PC-3 (cell line): ENCODE measurements around the gene CHL1. TPM values are rescaled to one million over a fixed set of nuclear protein-coding genes. Genes with fewer than 3 reads are reported as not detected.

ENCODE experiments used
- ATAC-seq: fragments of 200-7000 bp; cut with Tn5 transposase; 2 replicates; pipeline ENCODE4 v1.9.1; 2020; ENCODE audit warnings: mild to moderate bottlenecking, moderate library complexity
- Bru-seq: library from RNA; stranded (reverse); fragments of 400-500 nt; gene quantifications from one replicate; lab custom pipeline; 2021; lab: Mats Ljungman, UMichigan
- BruChase-seq, 2 experiments: library from RNA; stranded (reverse); fragments of 400-500 nt; gene quantifications; one replicate each; lab custom pipeline; 2021; lab: Mats Ljungman, UMichigan
- BruUV-seq: library from RNA; stranded (reverse); fragments of 400-500 nt; replicated peaks from 2 replicates; lab custom pipeline; 2021; lab: Mats Ljungman, UMichigan
- CTCF ChIA-PET: fragments of 300-600 bp; sonication (Branson Sonifier 250); formaldehyde crosslinking; loops from one replicate; lab custom pipeline; 2022; ENCODE audit warnings: antibody characterized with exemption; lab: Charles Lee
- POLR2A ChIA-PET: fragments of 300-600 bp; sonication (Branson Sonifier 250); formaldehyde crosslinking; loops from one replicate; lab custom pipeline; 2022; ENCODE audit warnings: antibody characterized with exemption; ENCODE audit not compliant: unreplicated experiment; lab: Charles Lee
- DNase-seq: peaks from one replicate; pipeline ENCODE4 v3.0.0-alpha.2; 2015
- H2AFZ ChIP-seq: fragments of 300-600 bp; sonication (generic); 2 replicates; pipeline ENCODE4 v1.6.0; 2016; ENCODE audit warnings: antibody characterized with exemption, low read length
- H3F3A ChIP-seq: fragments of 300-600 bp; sonication (generic); one replicate; pipeline ENCODE4 v1.6.0; 2017; ENCODE audit warnings: antibody characterized with exemption, low read length, control low read depth, mild to moderate bottlenecking; ENCODE audit not compliant: unreplicated experiment
- H3K27ac ChIP-seq: fragments of 300-600 bp; sonication (generic); 2 replicates; pipeline ENCODE4 v1.5.1; 2016; ENCODE audit warnings: mild to moderate bottlenecking, low read length
- H3K27me3 ChIP-seq: fragments of 300-600 bp; sonication (generic); 2 replicates; pipeline ENCODE4 v1.6.1; 2016; ENCODE audit warnings: low read length, mixed read lengths
- H3K36me3 ChIP-seq: fragments of 300-600 bp; sonication (generic); 2 replicates; pipeline ENCODE4 v1.6.1; 2016; ENCODE audit warnings: low read depth, mixed run types, low read length, mixed read lengths
- H3K4me1 ChIP-seq: fragments of 300-600 bp; sonication (generic); 2 replicates; pipeline ENCODE4 v1.5.1; 2016; ENCODE audit warnings: low read length; ENCODE audit not compliant: insufficient read depth
- H3K4me2 ChIP-seq: fragments of 300-600 bp; sonication (generic); 2 replicates; pipeline ENCODE4 v1.6.0; 2016; ENCODE audit warnings: low read length
- H3K4me3 ChIP-seq: fragments of 300-600 bp; sonication (generic); 2 replicates; pipeline ENCODE4 v1.5.1; 2016; ENCODE audit warnings: mild to moderate bottlenecking, low read length, mixed read lengths
- H3K79me2 ChIP-seq: fragments of 300-600 bp; sonication (generic); 2 replicates; pipeline ENCODE4 v1.6.1; 2017; ENCODE audit warnings: low read length, mixed read lengths
- H3K9ac ChIP-seq: fragments of 300-600 bp; sonication (generic); 2 replicates; pipeline ENCODE4 v1.6.0; 2016; ENCODE audit warnings: mild to moderate bottlenecking, low read length
- H3K9me2 ChIP-seq: fragments of 300-600 bp; sonication (generic); replicated peaks from 2 replicates; pipeline ENCODE4 v1.6.1; 2016; ENCODE audit warnings: mixed run types, low read length, mixed read lengths
- H3K9me3 ChIP-seq: fragments of 300-600 bp; sonication (generic); 2 replicates; pipeline ENCODE4 v1.6.1; 2016; ENCODE audit warnings: low read length, mixed read lengths
- H4K20me1 ChIP-seq: fragments of 300-600 bp; sonication (generic); 2 replicates; pipeline ENCODE4 v1.6.1; 2016; ENCODE audit warnings: low read length, mixed read lengths
- EZH2 ChIP-seq: fragments of 300-600 bp; sonication (generic); IDR thresholded peaks from one replicate; pipeline ENCODE4 v1.6.1; 2017; ENCODE audit warnings: antibody characterized with exemption, mild to moderate bottlenecking, low read length; ENCODE audit not compliant: unreplicated experiment
- EZH2phosphoT487 ChIP-seq: fragments of 300-600 bp; sonication (generic); IDR thresholded peaks from 2 replicates; pipeline ENCODE4 v1.6.1; 2018; ENCODE audit warnings: mild to moderate bottlenecking, antibody characterized with exemption, low read length, borderline replicate concordance
- intact Hi-C: fragments of 100-400 bp; cut with micrococcal nuclease; formaldehyde crosslinking; loops from 2 replicates; pipeline ENCODE4 v1.9.0; 2023
- long read RNA-seq: library from polyadenylated mRNA; unstranded; transcript quantifications from one replicate; pipeline ENCODE4 v2.0.0, GENCODE V29; 2021; ENCODE audit not compliant: unreplicated experiment
- total RNA-seq: library from RNA; depleted of rRNA; stranded (reverse); fragments of >200 nt; gene quantifications from 2 replicates; pipeline ENCODE4 v1.2.3, GENCODE V29; 2014; rRNA removed
- TF ChIP-seq, protein P1 (sequence below): fragments of 300-600 bp; sonication (generic); conservative IDR thresholded peaks from 2 replicates; pipeline ENCODE4 v1.5.1; 2017; ENCODE audit warnings: antibody characterized with exemption, low read depth, mild to moderate bottlenecking, low read length

The CHL1 gene, protein sequence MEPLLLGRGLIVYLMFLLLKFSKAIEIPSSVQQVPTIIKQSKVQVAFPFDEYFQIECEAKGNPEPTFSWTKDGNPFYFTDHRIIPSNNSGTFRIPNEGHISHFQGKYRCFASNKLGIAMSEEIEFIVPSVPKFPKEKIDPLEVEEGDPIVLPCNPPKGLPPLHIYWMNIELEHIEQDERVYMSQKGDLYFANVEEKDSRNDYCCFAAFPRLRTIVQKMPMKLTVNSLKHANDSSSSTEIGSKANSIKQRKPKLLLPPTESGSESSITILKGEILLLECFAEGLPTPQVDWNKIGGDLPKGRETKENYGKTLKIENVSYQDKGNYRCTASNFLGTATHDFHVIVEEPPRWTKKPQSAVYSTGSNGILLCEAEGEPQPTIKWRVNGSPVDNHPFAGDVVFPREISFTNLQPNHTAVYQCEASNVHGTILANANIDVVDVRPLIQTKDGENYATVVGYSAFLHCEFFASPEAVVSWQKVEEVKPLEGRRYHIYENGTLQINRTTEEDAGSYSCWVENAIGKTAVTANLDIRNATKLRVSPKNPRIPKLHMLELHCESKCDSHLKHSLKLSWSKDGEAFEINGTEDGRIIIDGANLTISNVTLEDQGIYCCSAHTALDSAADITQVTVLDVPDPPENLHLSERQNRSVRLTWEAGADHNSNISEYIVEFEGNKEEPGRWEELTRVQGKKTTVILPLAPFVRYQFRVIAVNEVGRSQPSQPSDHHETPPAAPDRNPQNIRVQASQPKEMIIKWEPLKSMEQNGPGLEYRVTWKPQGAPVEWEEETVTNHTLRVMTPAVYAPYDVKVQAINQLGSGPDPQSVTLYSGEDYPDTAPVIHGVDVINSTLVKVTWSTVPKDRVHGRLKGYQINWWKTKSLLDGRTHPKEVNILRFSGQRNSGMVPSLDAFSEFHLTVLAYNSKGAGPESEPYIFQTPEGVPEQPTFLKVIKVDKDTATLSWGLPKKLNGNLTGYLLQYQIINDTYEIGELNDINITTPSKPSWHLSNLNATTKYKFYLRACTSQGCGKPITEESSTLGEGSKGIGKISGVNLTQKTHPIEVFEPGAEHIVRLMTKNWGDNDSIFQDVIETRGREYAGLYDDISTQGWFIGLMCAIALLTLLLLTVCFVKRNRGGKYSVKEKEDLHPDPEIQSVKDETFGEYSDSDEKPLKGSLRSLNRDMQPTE (N-terminal part only)
- not detected in 2 replicates for total RNA-seq
- Bru-seq, nascent RNA, result not detected
- not detected for BruChase-seq, experiment 1, labeled RNA remaining after a 6-hour chase
- BruChase-seq, experiment 2, labeled RNA remaining after a 2-hour chase, result percentile 0 among the genes with signal in this experiment
- long read RNA-seq, result 0 reads

DNA sequence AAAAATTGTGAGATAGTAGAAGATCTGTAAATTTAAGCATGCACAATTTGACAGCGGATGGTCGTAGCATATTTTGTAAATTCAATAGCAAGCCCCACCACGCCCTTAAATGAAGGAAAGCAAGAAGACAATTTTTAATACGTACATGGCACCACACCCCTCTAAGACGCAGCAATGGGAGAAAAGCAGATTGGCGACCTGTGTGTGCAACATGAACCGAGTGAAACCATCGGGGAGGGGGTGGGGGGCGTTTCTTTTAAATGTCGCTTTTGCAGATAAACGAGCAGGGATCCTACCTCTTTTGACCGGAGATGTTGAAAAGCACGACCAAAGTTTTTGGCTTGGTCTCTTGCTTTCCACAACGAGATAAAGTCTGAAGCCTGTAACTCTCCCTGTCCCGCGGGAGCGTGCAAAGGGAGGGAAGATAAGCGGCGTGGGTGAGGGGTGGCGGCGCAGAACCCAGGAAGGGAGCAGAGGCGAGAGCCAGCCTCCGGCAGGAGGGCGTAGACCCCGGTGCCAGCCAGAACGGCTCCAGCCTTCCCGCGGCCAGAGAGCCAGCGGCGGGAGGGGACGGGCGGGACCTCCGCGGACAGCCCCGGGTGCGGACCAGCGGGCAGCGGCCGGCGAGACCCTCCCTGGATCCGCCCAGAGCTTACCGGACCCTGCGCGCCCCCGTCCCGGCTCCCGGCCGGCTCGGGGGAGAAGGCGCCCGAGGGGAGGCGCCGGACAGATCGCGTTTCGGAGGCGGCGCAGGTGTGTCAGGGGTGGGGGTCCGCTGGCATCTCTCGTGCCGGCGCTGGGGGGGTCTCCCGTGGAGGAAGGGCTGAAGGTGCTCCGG lies at the start of gene CHL1:
TSS of gene CHL1 (plus strand) at position 453 of the 838 bp plus-strand sequence. CDS start 123,014 bp downstream, outside the sequence.
- BruUV-seq, result no TSS peak
- no peaks in the 10 kb centered on the region for H3K9me2 ChIP-seq
- no peaks in the 10 kb centered on the region for H3K36me3 ChIP-seq
- H4K20me1 ChIP-seq, result no peaks in the 10 kb centered on the region
- no peak within 1 kb of the TSS for H3K27ac ChIP-seq
- no peak within 1 kb of the TSS for H3K4me3 ChIP-seq
- ChIA-PET POLR2A (no interaction called here), CTCF (no interaction called here)
- H2AFZ ChIP-seq, result no peak within 1 kb of the TSS
- no peaks in the 10 kb centered on the region for H3F3A ChIP-seq
- TF ChIP-seq, protein P1, sequence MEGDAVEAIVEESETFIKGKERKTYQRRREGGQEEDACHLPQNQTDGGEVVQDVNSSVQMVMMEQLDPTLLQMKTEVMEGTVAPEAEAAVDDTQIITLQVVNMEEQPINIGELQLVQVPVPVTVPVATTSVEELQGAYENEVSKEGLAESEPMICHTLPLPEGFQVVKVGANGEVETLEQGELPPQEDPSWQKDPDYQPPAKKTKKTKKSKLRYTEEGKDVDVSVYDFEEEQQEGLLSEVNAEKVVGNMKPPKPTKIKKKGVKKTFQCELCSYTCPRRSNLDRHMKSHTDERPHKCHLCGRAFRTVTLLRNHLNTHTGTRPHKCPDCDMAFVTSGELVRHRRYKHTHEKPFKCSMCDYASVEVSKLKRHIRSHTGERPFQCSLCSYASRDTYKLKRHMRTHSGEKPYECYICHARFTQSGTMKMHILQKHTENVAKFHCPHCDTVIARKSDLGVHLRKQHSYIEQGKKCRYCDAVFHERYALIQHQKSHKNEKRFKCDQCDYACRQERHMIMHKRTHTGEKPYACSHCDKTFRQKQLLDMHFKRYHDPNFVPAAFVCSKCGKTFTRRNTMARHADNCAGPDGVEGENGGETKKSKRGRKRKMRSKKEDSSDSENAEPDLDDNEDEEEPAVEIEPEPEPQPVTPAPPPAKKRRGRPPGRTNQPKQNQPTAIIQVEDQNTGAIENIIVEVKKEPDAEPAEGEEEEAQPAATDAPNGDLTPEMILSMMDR, result no peak
- peak; percentile 37; the same call in 1 of the 2 replicates for TF ChIP-seq EZH2phosphoT487
- H3K9ac ChIP-seq, result no peak within 1 kb of the TSS
- H3K79me2 ChIP-seq, result no peaks in the 10 kb centered on the region
- peaks cover 35% of the 10 kb centered on the region for H3K27me3 ChIP-seq
- no peak for ATAC-seq
- no peak for DNase-seq
- no peaks in the 10 kb centered on the region for H3K9me3 ChIP-seq
- H3K4me2 ChIP-seq, result no peak within 1 kb of the TSS
- intact Hi-C loops, result no loop called here
- H3K4me1 ChIP-seq, result no peaks in the 10 kb centered on the region

DNA sequence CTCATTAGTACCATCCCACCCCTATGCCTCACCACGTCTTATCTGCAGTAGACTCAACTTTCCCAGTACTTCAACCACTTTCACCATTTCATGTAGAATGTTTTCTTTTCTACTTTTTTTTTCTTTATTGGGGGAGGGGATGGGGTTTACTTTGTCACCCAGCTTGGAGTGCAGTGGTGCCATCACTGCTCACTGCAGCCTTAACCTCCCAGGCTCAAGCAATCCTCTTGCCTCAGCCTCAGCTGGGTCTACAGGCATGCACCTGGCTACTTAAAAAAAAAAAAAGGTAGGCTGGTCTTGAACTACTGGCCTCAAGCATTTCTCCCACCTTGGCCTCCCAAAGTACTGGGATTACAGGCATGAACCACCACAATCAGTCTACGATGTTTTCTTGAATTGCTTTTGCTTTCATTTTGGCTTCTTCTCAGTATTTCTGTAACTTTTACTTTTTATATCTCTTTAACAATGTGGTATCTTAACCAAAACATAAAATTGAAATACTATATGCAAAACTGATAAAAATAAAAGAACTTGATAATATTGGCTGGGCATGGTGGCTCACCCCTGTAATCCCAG lies 44.9 kb upstream of the CHL1 start:
- no peak overlapping the region for H2AFZ ChIP-seq
- H4K20me1 ChIP-seq, result no peaks in the 10 kb centered on the region
- ChIA-PET CTCF (no interaction called here), POLR2A (no interaction called here)
- no peak overlapping the region for H3K9ac ChIP-seq
- BruUV-seq, result no TSS peak
- H3F3A ChIP-seq, result no peaks in the 10 kb centered on the region
- no peaks in the 10 kb centered on the region for H3K36me3 ChIP-seq
- no peak overlapping the region for H3K4me3 ChIP-seq
- no peak for DNase-seq
- H3K4me2 ChIP-seq, result no peak overlapping the region
- intact Hi-C loops, result no loop called here
- H3K4me1 ChIP-seq, result no peaks in the 10 kb centered on the region
- no peaks in the 10 kb centered on the region for H3K79me2 ChIP-seq
- H3K27ac ChIP-seq, result no peak overlapping the region
- TF ChIP-seq EZH2phosphoT487, result no peak
- TF ChIP-seq, protein P1, result no peak
- TF ChIP-seq EZH2, result no peak
- H3K27me3 ChIP-seq, result no peaks in the 10 kb centered on the region
- ATAC-seq, result no peak
- H3K9me2 ChIP-seq, result no peaks in the 10 kb centered on the region
- H3K9me3 ChIP-seq, result peaks cover 9% of the 10 kb centered on the region; the same call in 1 of the 2 replicates
